GM12801 (cell line): Measurements from ENCODE around the gene TEX19.

ENCODE experiments used
- TF ChIP-seq, protein P1 (sequence below): IDR thresholded peaks from one replicate; pipeline ENCODE4 v1.5.1; 2011; ENCODE audit warnings: control low read depth; ENCODE audit not compliant: insufficient read length; ENCODE audit errors: extremely low read depth

Gene TEX19

DNA sequence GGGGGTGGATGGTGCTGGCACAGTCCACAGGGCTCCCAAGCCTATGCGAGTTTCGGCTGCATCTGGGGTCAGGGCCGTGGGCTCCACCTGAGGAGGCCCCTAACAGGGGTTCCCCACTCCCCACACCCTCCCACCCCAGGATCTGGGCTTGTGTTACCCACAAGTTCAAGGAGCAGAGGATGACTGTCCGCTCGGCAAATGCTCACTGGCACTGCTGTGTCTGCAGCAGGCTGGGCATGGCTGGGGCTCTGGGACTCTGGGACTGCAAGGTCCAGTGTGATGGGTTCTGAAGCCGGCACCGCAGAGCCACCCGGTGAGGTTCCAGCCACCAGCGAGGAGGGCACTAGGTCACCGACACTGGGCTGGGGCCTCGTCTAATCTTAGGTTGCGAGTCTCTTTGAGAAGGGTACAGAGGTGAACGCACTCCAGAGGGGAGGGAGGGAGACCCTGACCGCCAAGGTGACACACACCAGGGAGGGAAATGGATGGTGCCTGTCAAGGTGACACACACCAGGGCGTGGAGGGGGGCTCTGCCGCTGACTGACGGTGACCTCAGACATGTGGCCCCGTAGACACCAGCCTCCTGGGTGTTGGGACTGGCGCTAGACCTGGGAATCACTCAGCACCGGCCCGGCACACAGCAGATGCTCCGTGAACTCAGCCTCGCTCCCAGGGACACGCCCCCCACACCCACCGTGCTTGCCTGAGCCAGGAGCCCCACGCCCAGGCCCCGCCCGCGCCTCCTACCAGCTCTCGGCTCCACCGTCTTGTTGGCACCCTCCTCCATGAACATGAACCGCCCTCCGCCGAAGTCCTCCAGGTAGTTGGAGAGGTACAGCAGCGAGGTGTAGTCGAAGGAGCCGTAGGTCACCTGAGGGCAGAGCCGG lies 38.6 kb downstream of the TEX19 start:
- TF ChIP-seq, protein P1, sequence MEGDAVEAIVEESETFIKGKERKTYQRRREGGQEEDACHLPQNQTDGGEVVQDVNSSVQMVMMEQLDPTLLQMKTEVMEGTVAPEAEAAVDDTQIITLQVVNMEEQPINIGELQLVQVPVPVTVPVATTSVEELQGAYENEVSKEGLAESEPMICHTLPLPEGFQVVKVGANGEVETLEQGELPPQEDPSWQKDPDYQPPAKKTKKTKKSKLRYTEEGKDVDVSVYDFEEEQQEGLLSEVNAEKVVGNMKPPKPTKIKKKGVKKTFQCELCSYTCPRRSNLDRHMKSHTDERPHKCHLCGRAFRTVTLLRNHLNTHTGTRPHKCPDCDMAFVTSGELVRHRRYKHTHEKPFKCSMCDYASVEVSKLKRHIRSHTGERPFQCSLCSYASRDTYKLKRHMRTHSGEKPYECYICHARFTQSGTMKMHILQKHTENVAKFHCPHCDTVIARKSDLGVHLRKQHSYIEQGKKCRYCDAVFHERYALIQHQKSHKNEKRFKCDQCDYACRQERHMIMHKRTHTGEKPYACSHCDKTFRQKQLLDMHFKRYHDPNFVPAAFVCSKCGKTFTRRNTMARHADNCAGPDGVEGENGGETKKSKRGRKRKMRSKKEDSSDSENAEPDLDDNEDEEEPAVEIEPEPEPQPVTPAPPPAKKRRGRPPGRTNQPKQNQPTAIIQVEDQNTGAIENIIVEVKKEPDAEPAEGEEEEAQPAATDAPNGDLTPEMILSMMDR = no peak

DNA sequence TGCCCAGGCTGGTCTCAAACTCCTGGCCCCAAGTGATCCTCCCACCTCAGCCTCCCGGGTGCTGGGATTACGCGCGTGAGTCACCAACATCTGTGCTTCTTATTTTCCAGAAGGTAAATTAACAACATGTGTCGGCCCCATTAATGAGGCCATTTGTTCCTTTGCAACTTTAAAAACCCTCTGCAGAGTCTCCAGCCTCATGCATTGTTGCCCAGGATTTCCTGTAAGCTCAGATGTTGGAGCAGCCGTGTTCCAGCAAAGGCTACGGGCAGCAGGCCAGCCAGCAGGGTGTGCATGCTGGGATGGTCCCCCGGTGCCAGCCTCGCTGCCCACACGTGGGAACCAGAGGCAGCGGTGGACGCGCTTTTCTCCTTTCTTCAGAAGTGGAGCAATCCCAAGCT lies 40.0 kb downstream of the TEX19 start:
- TF ChIP-seq, protein P1 = no peak

DNA sequence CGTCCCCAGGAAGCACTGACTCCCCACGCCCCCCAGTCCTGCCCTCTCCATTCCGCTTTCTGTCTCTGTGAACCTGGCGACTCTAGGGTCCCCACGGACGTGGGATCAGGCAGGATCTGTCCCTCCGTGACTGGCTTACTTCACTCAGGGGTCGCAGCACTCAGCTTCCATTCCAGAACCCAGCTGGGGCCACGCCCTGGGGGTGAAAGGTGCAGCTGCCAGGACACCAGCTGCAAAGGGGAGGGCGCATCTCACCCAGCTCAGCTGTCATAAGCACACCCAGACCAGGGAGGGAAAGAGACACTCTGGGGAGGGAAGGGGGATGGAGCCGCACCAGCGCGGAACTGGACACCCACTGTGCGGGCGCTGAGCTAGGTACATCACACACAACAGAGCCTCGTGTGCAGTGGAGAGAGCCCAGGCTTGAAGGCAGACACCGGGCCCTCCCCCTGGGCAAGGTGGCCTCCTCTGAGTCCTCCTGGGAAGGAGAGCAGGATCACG lies 40.6 kb downstream of the TEX19 start:
- TF ChIP-seq, protein P1 = no peak

DNA sequence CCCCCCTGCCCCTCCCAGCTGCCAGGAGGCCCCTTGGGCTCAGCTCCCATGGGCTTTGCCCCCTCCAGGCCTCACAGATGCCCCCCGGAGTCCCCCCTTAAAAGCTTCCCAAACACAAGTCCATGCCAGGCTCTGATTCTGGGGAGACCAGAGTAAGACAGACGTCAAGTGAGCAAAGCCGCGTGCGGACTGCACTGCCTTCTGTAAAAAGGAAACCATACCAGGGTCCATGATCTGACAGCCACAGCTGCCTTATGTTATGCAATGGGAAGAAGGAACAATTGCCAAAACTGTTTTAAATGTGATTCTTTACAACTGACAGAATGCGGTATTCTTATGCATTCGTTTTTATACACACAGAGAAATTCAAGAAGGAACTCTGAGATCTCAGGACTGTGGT lies 41.2 kb downstream of the TEX19 start:
- TF ChIP-seq, protein P1 = no peak

DNA sequence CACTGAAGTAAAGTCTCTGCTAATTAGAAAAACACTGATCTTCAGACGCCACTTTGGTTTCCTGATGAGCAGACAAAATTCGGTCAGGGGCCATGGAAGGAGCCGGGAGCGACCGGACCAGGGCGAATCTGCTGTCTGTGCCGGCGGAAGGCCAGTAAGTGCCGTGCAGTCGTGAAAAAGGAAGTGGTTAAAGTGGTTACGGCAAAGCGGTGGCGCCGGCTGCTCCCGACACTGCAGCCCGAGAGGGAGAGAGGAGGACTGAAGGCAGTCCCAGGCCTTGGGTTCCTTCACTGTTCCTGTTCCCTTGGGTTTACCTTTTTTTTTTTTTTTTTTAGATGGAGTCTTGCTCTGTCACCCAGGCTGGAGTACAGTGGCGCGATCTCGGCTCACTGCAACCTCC lies 41.8 kb downstream of the TEX19 start:
- TF ChIP-seq, protein P1 = no peak

DNA sequence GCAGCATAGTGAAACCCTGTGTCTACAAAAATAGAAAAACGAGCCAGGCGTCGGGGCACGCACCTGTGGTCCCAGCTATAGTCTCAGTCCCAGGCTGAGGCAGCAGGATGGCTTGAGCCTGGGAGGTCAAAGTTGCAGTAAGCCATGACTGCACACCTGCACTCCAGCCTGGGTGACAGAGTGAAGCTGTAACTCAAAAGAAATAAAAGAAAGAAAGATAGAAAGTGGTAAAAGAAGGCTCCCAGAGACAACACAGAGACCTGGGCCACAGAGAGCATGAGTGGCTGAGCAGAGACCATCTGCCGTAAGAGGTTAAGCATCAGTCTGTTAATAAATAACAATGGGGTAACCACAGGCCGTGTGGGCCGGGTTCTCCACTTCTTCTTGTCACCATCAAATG lies 43.8 kb downstream of the TEX19 start:
- TF ChIP-seq, protein P1 = no peak

DNA sequence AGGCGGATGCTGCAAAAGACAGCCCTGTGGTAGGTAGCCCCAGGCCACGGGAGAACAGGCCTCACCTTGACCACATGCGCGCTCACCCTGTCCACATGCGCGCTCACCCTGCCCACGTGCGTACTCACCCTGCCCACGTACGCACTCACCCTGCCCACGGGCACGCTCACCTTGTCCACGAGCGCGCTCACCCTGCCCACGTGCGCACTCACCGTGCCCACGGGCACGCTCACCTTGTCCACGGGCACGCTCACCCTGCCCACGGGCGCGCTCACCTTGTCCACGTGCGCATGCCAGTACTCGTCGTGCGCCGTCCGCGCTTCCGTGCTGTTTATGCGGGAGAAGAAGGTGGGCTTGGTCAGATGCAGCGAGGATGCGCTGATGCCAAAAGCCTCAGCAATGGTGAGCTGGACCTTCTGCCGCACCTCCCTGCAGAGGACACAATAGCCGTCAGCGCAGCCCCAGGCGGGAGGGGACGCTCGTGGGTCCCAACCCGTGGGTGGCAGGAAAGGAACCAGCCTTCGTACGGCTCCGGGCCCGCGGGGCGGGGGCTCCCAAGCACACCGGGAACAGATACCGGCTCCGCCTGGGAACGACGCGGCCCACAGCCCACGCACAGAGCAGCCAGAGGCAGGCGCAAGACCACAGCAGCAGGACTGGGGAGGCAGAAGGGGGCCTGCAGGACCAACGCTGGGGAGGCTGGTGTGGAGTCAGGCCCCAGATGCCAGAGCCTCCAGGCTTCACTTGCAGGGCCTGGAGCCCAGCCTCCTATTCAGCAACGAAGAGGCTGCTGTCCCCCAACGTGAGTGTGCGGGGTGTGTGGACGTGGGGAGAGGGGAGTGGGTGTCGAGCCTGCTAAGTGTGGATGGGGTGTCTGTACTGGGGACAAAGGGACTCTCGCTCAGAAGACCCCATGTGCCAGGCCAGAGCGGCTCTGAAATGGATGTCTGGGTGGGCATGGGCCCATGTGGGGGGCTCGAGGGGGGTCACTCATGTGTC lies 44.9 kb downstream of the TEX19 start:
- TF ChIP-seq, protein P1 = no peak
